Uterus (tissue), 4 donors: ENCODE results near the gene ZC3H18. TPM values are rescaled to one million over a fixed set of nuclear protein-coding genes. Genes with fewer than 3 reads are reported as not detected.

Source experiments
- DNase-seq, 2 donors: peaks; one replicate each; pipeline ENCODE4 v3.0.0-alpha.2; 2019 to 2020
- H3K27ac ChIP-seq, 2 donors: fragments of 200-600 bp; sonication (generic); 1 replicate in 1 of 2; 2 replicates in 1 of 2; pipeline ENCODE4 v1.5.1; 2016 to 2018
- H3K27me3 ChIP-seq, 2 donors: fragments of 200-600 bp; sonication (generic); one replicate each; pipeline ENCODE4 v1.5.1; 2018 to 2019; ENCODE audit warnings: control low read depth in 1 of 2
- H3K36me3 ChIP-seq, 2 donors: fragments of 200-600 bp; sonication (generic); one replicate each; pipeline ENCODE4 v1.5.1; 2019; ENCODE audit warnings: control low read depth in 1 of 2
- H3K4me1 ChIP-seq, 2 donors: fragments of 200-600 bp; sonication (generic); one replicate each; pipeline ENCODE4 v1.5.1; 2018 to 2019; ENCODE audit warnings: control low read depth in 1 of 2
- H3K4me3 ChIP-seq, 2 donors: fragments of 200-600 bp; sonication (generic); 1 replicate in 1 of 2; 2 replicates in 1 of 2; pipeline ENCODE4 v1.5.1; 2018 to 2019; ENCODE audit warnings: mild to moderate bottlenecking in 1 of 2
- H3K9me3 ChIP-seq, 2 donors: fragments of 200-600 bp; sonication (generic); one replicate each; pipeline ENCODE4 v1.5.1; 2019; ENCODE audit warnings: control low read depth in 1 of 2
- POLR2A ChIP-seq, 2 donors: fragments of 450-650 bp; IDR thresholded peaks; one replicate each; pipeline ENCODE4 v1.6.1; 2016; ENCODE audit warnings: antibody characterized with exemption in 2 of 2, mild to moderate bottlenecking in 1 of 2, moderate library complexity in 1 of 2
- intact Hi-C: fragments of 100-400 bp; cut with DNase I; formaldehyde crosslinking; loops from one replicate; pipeline ENCODE4 v1.15.1; 2023; ENCODE audit warnings: low total_unique reads
- total RNA-seq, 4 donors: library from RNA; depleted of rRNA in 3 of 4; stranded (reverse); fragments of >200 nt in 3 of 4; gene quantifications; one replicate each; pipeline versions ENCODE4 v1.1.0 to v1.2.4, GENCODE V29; 2014 to 2023
- TF ChIP-seq, protein P1 (sequence below), 4 experiments: fragments of 200-600 bp in 2 of 4; fragments of 450-650 bp in 2 of 4; sonication (generic) in 2 of 4; IDR thresholded peaks; one replicate each; pipeline ENCODE4 v1.5.1; 2016 to 2019; ENCODE audit warnings: antibody characterized with exemption in 4 of 4, mild to moderate bottlenecking in 2 of 4, moderate library complexity in 1 of 4
- donor health status: DM: yes; HTN: yes; CAD: no.

Gene ZC3H18
- total RNA-seq, 4 donors from 2014 or later, result 0.88 to 58.8 (median 9.5) TPM

DNA sequence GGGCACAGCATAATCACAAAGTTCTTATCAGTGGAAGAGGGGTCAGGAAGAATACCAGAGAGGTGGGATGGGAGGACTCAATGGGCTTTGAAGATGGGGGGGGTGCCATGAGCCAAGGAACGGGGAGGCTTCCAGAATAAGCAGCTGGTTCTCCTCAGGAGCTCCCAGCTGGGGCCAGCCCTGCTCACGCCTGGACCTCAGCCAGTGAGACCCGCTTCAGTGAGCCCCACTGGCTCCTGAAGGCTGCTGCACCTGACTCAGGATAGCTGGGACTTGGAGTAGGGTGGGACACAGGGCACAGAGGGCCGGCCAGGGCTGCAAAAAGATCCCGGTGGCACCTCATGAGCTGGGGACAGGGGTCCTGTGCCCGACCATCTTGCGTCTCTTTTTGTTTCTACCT, 24.4 kb upstream of the ZC3H18 start:
- TF ChIP-seq, protein P1, sequence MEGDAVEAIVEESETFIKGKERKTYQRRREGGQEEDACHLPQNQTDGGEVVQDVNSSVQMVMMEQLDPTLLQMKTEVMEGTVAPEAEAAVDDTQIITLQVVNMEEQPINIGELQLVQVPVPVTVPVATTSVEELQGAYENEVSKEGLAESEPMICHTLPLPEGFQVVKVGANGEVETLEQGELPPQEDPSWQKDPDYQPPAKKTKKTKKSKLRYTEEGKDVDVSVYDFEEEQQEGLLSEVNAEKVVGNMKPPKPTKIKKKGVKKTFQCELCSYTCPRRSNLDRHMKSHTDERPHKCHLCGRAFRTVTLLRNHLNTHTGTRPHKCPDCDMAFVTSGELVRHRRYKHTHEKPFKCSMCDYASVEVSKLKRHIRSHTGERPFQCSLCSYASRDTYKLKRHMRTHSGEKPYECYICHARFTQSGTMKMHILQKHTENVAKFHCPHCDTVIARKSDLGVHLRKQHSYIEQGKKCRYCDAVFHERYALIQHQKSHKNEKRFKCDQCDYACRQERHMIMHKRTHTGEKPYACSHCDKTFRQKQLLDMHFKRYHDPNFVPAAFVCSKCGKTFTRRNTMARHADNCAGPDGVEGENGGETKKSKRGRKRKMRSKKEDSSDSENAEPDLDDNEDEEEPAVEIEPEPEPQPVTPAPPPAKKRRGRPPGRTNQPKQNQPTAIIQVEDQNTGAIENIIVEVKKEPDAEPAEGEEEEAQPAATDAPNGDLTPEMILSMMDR (IDR thresholded peaks at IDR 0.05), result no peak
- no peak for TF ChIP-seq POLR2A (IDR thresholded peaks at IDR 0.05)
- Histone ChIP-seq H3K27ac (no peak overlapping the region), H3K4me3 (no peak overlapping the region), H3K27me3 (no peaks in the 10 kb centered on the region), H3K36me3 (no peaks in the 10 kb centered on the region), H3K4me1 (no peaks in the 10 kb centered on the region), H3K9me3 (peaks cover 0 to 11% of the 10 kb centered on the region in 2 donors)
- no peak for DNase-seq
- intact Hi-C loops, result no loop called here

DNA sequence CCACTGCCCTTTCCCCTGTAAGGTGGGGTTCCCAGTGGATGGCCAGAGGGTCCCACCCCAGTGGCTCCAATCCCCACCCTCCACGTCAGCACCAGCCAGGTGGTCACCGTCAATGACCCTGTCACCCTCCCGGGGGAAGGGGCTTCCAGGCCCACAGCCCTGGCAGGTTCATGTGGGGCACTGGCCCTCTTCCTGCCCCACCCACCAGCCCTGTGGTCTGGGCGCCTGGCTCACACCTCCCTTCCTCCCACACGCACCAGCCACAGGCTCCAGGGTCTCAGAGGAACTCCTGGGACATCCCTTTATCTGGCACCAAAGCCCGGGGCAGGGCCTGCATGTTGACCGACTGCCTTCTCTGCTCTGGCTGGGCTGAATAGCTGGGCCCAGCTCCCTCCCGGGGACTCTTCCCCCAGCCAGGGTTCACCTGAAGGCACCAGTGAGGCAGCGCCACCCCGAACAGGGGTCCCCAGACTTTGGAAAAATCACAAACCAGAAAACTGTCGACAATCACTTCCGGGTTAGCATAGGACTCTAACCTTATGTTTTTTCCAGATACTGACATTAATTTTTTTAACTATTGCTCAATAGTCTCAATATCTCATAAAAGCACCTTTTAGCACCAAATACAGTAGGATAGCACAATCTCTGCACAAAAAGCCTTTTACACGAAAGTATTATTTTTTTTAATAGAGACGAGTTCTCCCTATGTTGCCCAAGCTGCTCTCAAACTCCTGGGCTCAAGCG, 21.9 kb upstream of the ZC3H18 start:
- Histone ChIP-seq H3K4me1 (no peaks in the 10 kb centered on the region), H3K27ac (no peak overlapping the region), H3K4me3 (no peak overlapping the region), H3K27me3 (no peaks in the 10 kb centered on the region), H3K36me3 (no peaks in the 10 kb centered on the region), H3K9me3 (peaks cover 0 to 4% of the 10 kb centered on the region in 2 donors)
- TF ChIP-seq, protein P1 (IDR thresholded peaks at IDR 0.05), result no peak
- TF ChIP-seq POLR2A (IDR thresholded peaks at IDR 0.05), result no peak
- no peak for DNase-seq
- intact Hi-C loops, result no loop called here

DNA sequence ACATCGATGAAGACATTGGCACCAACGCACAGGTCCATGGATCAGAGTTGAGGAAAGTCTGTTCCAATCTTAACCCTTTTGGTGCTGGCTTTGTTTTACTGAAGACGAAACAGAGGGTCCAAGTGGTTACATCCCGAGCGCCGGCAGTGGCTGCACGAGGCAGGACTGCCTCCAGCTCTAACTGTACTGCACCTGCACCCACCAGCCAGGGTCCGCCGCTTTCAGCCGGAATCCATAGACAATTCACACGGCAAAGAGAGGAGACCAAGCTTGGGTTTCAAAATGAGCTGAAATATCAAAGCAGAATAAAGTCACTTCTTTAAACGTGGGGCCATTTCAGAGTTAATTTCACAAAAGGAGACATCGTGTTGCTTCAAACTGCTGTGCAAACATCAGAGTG, 21.2 kb upstream of the ZC3H18 start:
- no peak overlapping the region for H3K4me3 ChIP-seq
- no peak for TF ChIP-seq POLR2A (IDR thresholded peaks at IDR 0.05)
- TF ChIP-seq, protein P1 (IDR thresholded peaks at IDR 0.05), result no peak
- intact Hi-C loops, result no loop called here
- H3K36me3 ChIP-seq, result no peaks in the 10 kb centered on the region
- no peaks in the 10 kb centered on the region for H3K4me1 ChIP-seq
- H3K9me3 ChIP-seq, result no peaks in the 10 kb centered on the region
- no peak for DNase-seq
- H3K27ac ChIP-seq, result no peak overlapping the region
- H3K27me3 ChIP-seq, result no peaks in the 10 kb centered on the region

DNA sequence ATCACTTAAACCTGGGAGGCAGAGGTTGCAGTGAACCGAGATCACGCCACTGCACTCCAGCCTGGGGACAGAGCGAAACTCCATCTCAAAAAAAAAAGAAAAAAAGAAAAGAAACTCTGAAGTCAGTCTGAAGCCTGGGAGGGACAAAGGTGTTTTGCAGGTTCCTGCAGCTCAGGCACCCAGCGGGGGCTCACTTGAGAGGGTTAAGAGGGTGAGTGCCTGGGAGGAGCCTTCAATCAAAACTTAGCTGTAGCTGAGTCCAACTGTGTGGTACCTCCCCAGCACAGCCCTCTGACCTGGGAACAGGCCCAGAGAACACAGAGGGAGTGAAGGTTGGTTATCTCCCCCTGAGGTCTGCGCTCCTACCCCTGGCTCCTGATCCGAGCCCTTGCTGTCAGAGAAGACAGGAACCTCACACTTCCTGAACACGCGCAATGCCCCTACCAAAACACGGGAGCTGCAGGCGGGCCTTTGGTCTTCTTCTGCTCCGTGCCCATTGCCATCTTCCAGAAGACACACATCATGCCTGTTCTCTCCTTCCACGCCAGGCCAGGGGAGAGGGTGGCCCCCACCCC, 20.4 kb upstream of the ZC3H18 start:
- no peaks in the 10 kb centered on the region for H3K4me1 ChIP-seq
- H3K27me3 ChIP-seq, result no peaks in the 10 kb centered on the region
- no peak overlapping the region for H3K4me3 ChIP-seq
- intact Hi-C loops, result no loop called here
- H3K9me3 ChIP-seq, result no peaks in the 10 kb centered on the region
- no peak overlapping the region for H3K27ac ChIP-seq
- TF ChIP-seq POLR2A (IDR thresholded peaks at IDR 0.05), result no peak
- DNase-seq, result no peak
- H3K36me3 ChIP-seq, result no peaks in the 10 kb centered on the region

DNA sequence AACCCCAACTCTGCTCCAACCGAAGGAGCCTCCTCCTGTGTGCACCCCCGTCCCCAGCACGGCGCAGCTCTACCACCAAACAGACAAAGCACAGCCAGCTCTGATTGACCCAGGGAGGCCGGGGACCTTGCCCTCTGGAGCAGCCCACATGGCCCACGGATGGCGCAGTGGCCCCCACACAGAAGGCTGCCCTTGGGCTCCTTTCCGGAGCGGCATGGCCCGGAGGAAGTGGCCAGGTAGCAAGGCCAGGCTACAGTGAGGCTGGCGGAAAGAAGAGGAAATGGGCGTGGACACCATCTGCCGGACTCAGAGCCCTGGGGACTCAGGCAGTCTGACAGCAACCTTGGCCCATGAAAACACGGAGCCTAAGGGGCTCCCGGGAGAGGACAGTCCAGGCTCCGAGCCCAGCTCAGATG, 19.9 kb upstream of the ZC3H18 start:
- intact Hi-C loops, result no loop called here

More for the DNA sequence above, 19.9 kb upstream of the ZC3H18 start:
- H3K4me1 ChIP-seq, result no peaks in the 10 kb centered on the region
- DNase-seq, result no peak
- H3K4me3 ChIP-seq, result no peak overlapping the region
- H3K27me3 ChIP-seq, result no peaks in the 10 kb centered on the region
- no peak overlapping the region for H3K27ac ChIP-seq
- no peak for TF ChIP-seq POLR2A (IDR thresholded peaks at IDR 0.05)
- TF ChIP-seq, protein P1 (IDR thresholded peaks at IDR 0.05), result no peak
- no peaks in the 10 kb centered on the region for H3K36me3 ChIP-seq
- H3K9me3 ChIP-seq, result no peaks in the 10 kb centered on the region
